PC-3 (cell line): ENCODE results near the gene GPR37L1. TPM values are rescaled to one million over a fixed set of nuclear protein-coding genes. Genes with fewer than 3 reads are reported as not detected.

Source experiments
- ATAC-seq: fragments of 200-7000 bp; cut with Tn5 transposase; 2 replicates; pipeline ENCODE4 v1.9.1; 2020; ENCODE audit warnings: mild to moderate bottlenecking, moderate library complexity
- BruUV-seq: library from RNA; stranded (reverse); fragments of 400-500 nt; replicated peaks from 2 replicates; lab custom pipeline; 2021; lab: Mats Ljungman, UMichigan
- CTCF ChIA-PET: fragments of 300-600 bp; sonication (Branson Sonifier 250); formaldehyde crosslinking; loops from one replicate; lab custom pipeline; 2022; ENCODE audit warnings: antibody characterized with exemption; lab: Charles Lee
- POLR2A ChIA-PET: fragments of 300-600 bp; sonication (Branson Sonifier 250); formaldehyde crosslinking; loops from one replicate; lab custom pipeline; 2022; ENCODE audit warnings: antibody characterized with exemption; ENCODE audit not compliant: unreplicated experiment; lab: Charles Lee
- DNase-seq: peaks from one replicate; pipeline ENCODE4 v3.0.0-alpha.2; 2015
- H2AFZ ChIP-seq: fragments of 300-600 bp; sonication (generic); 2 replicates; pipeline ENCODE4 v1.6.0; 2016; ENCODE audit warnings: antibody characterized with exemption, low read length
- H3F3A ChIP-seq: fragments of 300-600 bp; sonication (generic); one replicate; pipeline ENCODE4 v1.6.0; 2017; ENCODE audit warnings: antibody characterized with exemption, low read length, control low read depth, mild to moderate bottlenecking; ENCODE audit not compliant: unreplicated experiment
- H3K27ac ChIP-seq: fragments of 300-600 bp; sonication (generic); 2 replicates; pipeline ENCODE4 v1.5.1; 2016; ENCODE audit warnings: mild to moderate bottlenecking, low read length
- H3K27me3 ChIP-seq: fragments of 300-600 bp; sonication (generic); 2 replicates; pipeline ENCODE4 v1.6.1; 2016; ENCODE audit warnings: low read length, mixed read lengths
- H3K36me3 ChIP-seq: fragments of 300-600 bp; sonication (generic); 2 replicates; pipeline ENCODE4 v1.6.1; 2016; ENCODE audit warnings: low read depth, mixed run types, low read length, mixed read lengths
- H3K4me1 ChIP-seq: fragments of 300-600 bp; sonication (generic); 2 replicates; pipeline ENCODE4 v1.5.1; 2016; ENCODE audit warnings: low read length; ENCODE audit not compliant: insufficient read depth
- H3K4me2 ChIP-seq: fragments of 300-600 bp; sonication (generic); 2 replicates; pipeline ENCODE4 v1.6.0; 2016; ENCODE audit warnings: low read length
- H3K4me3 ChIP-seq: fragments of 300-600 bp; sonication (generic); 2 replicates; pipeline ENCODE4 v1.5.1; 2016; ENCODE audit warnings: mild to moderate bottlenecking, low read length, mixed read lengths
- H3K79me2 ChIP-seq: fragments of 300-600 bp; sonication (generic); 2 replicates; pipeline ENCODE4 v1.6.1; 2017; ENCODE audit warnings: low read length, mixed read lengths
- H3K9ac ChIP-seq: fragments of 300-600 bp; sonication (generic); 2 replicates; pipeline ENCODE4 v1.6.0; 2016; ENCODE audit warnings: mild to moderate bottlenecking, low read length
- H3K9me2 ChIP-seq: fragments of 300-600 bp; sonication (generic); replicated peaks from 2 replicates; pipeline ENCODE4 v1.6.1; 2016; ENCODE audit warnings: mixed run types, low read length, mixed read lengths
- H3K9me3 ChIP-seq: fragments of 300-600 bp; sonication (generic); 2 replicates; pipeline ENCODE4 v1.6.1; 2016; ENCODE audit warnings: low read length, mixed read lengths
- H4K20me1 ChIP-seq: fragments of 300-600 bp; sonication (generic); 2 replicates; pipeline ENCODE4 v1.6.1; 2016; ENCODE audit warnings: low read length, mixed read lengths
- EZH2 ChIP-seq: fragments of 300-600 bp; sonication (generic); IDR thresholded peaks from one replicate; pipeline ENCODE4 v1.6.1; 2017; ENCODE audit warnings: antibody characterized with exemption, mild to moderate bottlenecking, low read length; ENCODE audit not compliant: unreplicated experiment
- EZH2phosphoT487 ChIP-seq: fragments of 300-600 bp; sonication (generic); IDR thresholded peaks from 2 replicates; pipeline ENCODE4 v1.6.1; 2018; ENCODE audit warnings: mild to moderate bottlenecking, antibody characterized with exemption, low read length, borderline replicate concordance
- intact Hi-C: fragments of 100-400 bp; cut with micrococcal nuclease; formaldehyde crosslinking; loops from 2 replicates; pipeline ENCODE4 v1.9.0; 2023
- total RNA-seq: library from RNA; depleted of rRNA; stranded (reverse); fragments of >200 nt; gene quantifications from 2 replicates; pipeline ENCODE4 v1.2.3, GENCODE V29; 2014
- TF ChIP-seq, protein P1 (sequence below): fragments of 300-600 bp; sonication (generic); conservative IDR thresholded peaks from 2 replicates; pipeline ENCODE4 v1.5.1; 2017; ENCODE audit warnings: antibody characterized with exemption, low read depth, mild to moderate bottlenecking, low read length

GPR37L1 gene
- total RNA-seq, 1 experiment from 2014 or later: 0.04 TPM

GRCh38 chr1:202162418-202163280 is 39.9 kb downstream of the GPR37L1 start:
- ChIA-PET POLR2A (no interaction called here), CTCF (interaction anchor here (0.7 kb wide), 1 partner anchor 38 kb away, joined by 3 read pairs; no protein-coding TSS in a partner anchor)
- DNase-seq (no peak), ATAC-seq (no peak)
- no TSS peak for BruUV-seq
- Histone ChIP-seq H3K4me1 (no peaks in the 10 kb centered on the region), H4K20me1 (no peaks in the 10 kb centered on the region), H3K27ac (no peak overlapping the region), H3K27me3 (no peaks in the 10 kb centered on the region), H3K4me2 (no peak overlapping the region), H3K36me3 (no peaks in the 10 kb centered on the region), H3K9me2 (no peaks in the 10 kb centered on the region), H3F3A (no peaks in the 10 kb centered on the region), H3K79me2 (no peaks in the 10 kb centered on the region), H2AFZ (no peak overlapping the region), H3K9ac (no peak overlapping the region), H3K4me3 (no peak overlapping the region), H3K9me3 (no peaks in the 10 kb centered on the region)
- intact Hi-C loops: no loop called here
- TF ChIP-seq EZH2 (no peak), EZH2phosphoT487 (no peak)
- TF ChIP-seq, protein P1, sequence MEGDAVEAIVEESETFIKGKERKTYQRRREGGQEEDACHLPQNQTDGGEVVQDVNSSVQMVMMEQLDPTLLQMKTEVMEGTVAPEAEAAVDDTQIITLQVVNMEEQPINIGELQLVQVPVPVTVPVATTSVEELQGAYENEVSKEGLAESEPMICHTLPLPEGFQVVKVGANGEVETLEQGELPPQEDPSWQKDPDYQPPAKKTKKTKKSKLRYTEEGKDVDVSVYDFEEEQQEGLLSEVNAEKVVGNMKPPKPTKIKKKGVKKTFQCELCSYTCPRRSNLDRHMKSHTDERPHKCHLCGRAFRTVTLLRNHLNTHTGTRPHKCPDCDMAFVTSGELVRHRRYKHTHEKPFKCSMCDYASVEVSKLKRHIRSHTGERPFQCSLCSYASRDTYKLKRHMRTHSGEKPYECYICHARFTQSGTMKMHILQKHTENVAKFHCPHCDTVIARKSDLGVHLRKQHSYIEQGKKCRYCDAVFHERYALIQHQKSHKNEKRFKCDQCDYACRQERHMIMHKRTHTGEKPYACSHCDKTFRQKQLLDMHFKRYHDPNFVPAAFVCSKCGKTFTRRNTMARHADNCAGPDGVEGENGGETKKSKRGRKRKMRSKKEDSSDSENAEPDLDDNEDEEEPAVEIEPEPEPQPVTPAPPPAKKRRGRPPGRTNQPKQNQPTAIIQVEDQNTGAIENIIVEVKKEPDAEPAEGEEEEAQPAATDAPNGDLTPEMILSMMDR: no peak

GRCh38 chr1:202163281-202164270 is 40.9 kb downstream of the GPR37L1 start:
- Histone ChIP-seq H4K20me1 (no peaks in the 10 kb centered on the region), H3K36me3 (no peaks in the 10 kb centered on the region), H3K27ac (no peak overlapping the region), H3K27me3 (no peaks in the 10 kb centered on the region), H3K79me2 (no peaks in the 10 kb centered on the region), H3K4me3 (no peak overlapping the region), H3F3A (no peaks in the 10 kb centered on the region), H2AFZ (no peak overlapping the region), H3K9me3 (no peaks in the 10 kb centered on the region), H3K4me2 (no peak overlapping the region), H3K4me1 (no peaks in the 10 kb centered on the region), H3K9ac (no peak overlapping the region), H3K9me2 (no peaks in the 10 kb centered on the region)
- ChIA-PET POLR2A (no interaction called here), CTCF (no interaction called here)
- TF ChIP-seq EZH2phosphoT487 (no peak), EZH2 (no peak)
- TF ChIP-seq, protein P1: no peak
- DNase-seq (no peak), ATAC-seq (no peak)
- no TSS peak for BruUV-seq
- intact Hi-C loops: no loop called here
